GDM1 (cell line): ENCODE data around the gene CLEC4G.
"Not testable (repeated sequence)": the region's sequence is repeated elsewhere in the genome, so short reads cannot be mapped to it uniquely, and the experiment has no call there.

Experiments
- DNase-seq: peaks from one replicate; lab custom pipeline; 2025; lab: John Stamatoyannopoulos, UW

The CLEC4G gene

GRCh38 chr19:7732045-7732444 lies at the start of gene CLEC4G:
TSS of gene CLEC4G (minus strand) at chr19:7732110. CDS start at chr19:7732102, 8 bp downstream.
- no peak for DNase-seq

- no peak for DNase-seq
These were observed 49.2 kb upstream of the CLEC4G start for GRCh38 chr19:7781157-7781556.

GRCh38 chr19:7779631-7780486 lies 47.9 kb upstream of the CLEC4G start:
- no peak for DNase-seq

GRCh38 chr19:7778081-7778480 lies 46.2 kb upstream of the CLEC4G start:
- no peak for DNase-seq

- DNase-seq = no peak
These were observed 43.9 kb upstream of the CLEC4G start for GRCh38 chr19:7775761-7776160.

- no peak for DNase-seq
These were observed 41.9 kb upstream of the CLEC4G start for GRCh38 chr19:7773841-7774240.

- DNase-seq = no peak
These were observed 40.9 kb upstream of the CLEC4G start for GRCh38 chr19:7772752-7773291.

GRCh38 chr19:7771072-7771471 lies 39.2 kb upstream of the CLEC4G start:
- no peak for DNase-seq

- DNase-seq = no peak
These were observed 37.3 kb upstream of the CLEC4G start for GRCh38 chr19:7769171-7769570.

GRCh38 chr19:7767487-7767886 lies 35.6 kb upstream of the CLEC4G start:
- DNase-seq = no peak

GRCh38 chr19:7766535-7766934 lies 34.6 kb upstream of the CLEC4G start:
- no peak for DNase-seq

- not testable (repeated sequence) for DNase-seq
These were observed 33.1 kb upstream of the CLEC4G start for GRCh38 chr19:7765043-7765442.

- not testable (repeated sequence) for DNase-seq
These were observed 32.2 kb upstream of the CLEC4G start for GRCh38 chr19:7764157-7764556.

- no peak for DNase-seq
These were observed 31.8 kb upstream of the CLEC4G start for GRCh38 chr19:7763696-7764095.

- no peak for DNase-seq
These were observed 30.9 kb upstream of the CLEC4G start, which contains the start of gene CLEC4M for GRCh38 chr19:7762719-7763293. TSS of gene CLEC4M (plus strand) at chr19:7763243. CDS start at chr19:7763267, 24 bp downstream.

GRCh38 chr19:7759156-7759555 lies 27.2 kb upstream of the CLEC4G start:
- DNase-seq = no peak

- no peak for DNase-seq
These were observed 25.4 kb upstream of the CLEC4G start for GRCh38 chr19:7757358-7757757.

- no peak for DNase-seq
These were observed 24.3 kb upstream of the CLEC4G start for GRCh38 chr19:7756258-7756657.

- DNase-seq = no peak
These were observed 19.4 kb upstream of the CLEC4G start for GRCh38 chr19:7751157-7751783.

GRCh38 chr19:7748756-7749155 lies 16.8 kb upstream of the CLEC4G start:
- DNase-seq = no peak

- DNase-seq = no peak
These were observed 16.3 kb upstream of the CLEC4G start for GRCh38 chr19:7748171-7748570.
